ENCODE data around the gene DMC1. TPM values are rescaled to one million over a fixed set of nuclear protein-coding genes. Genes with fewer than 3 reads are reported as not detected.
"Not testable (repeated sequence)": the region's sequence is repeated elsewhere in the genome, so short reads cannot be mapped to it uniquely, and the experiment has no call there.

The DMC1 gene
- total and polyA plus RNA-seq, 8 donors = 1.6 to 5.8 (median 4.1) TPM

DNA sequence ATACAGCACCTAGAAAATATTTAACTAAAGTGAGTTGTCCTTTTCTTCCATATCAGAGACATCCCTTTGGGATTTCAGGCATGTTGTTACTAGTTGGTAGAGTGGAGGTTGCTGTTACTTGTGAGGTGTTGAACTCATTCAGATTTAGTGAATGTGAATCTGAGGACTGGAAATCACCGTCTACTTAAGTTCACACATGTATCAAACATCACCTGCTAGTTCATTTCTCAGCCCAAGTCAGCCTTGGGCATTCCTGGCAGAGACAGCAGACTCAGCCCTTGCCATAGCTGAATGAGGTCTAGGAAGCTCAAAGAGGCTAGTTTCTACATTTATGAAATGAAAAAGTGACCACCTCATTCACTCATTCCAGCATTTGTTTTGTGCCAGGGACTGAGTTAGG, 92.4 kb downstream of the DMC1 start:
- TF ChIP-seq, protein P1, sequence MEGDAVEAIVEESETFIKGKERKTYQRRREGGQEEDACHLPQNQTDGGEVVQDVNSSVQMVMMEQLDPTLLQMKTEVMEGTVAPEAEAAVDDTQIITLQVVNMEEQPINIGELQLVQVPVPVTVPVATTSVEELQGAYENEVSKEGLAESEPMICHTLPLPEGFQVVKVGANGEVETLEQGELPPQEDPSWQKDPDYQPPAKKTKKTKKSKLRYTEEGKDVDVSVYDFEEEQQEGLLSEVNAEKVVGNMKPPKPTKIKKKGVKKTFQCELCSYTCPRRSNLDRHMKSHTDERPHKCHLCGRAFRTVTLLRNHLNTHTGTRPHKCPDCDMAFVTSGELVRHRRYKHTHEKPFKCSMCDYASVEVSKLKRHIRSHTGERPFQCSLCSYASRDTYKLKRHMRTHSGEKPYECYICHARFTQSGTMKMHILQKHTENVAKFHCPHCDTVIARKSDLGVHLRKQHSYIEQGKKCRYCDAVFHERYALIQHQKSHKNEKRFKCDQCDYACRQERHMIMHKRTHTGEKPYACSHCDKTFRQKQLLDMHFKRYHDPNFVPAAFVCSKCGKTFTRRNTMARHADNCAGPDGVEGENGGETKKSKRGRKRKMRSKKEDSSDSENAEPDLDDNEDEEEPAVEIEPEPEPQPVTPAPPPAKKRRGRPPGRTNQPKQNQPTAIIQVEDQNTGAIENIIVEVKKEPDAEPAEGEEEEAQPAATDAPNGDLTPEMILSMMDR (IDR thresholded peaks at IDR 0.05) = no peak
- Histone ChIP-seq H3K36me3 (peaks cover 0 to 39% of the 10 kb centered on the region in 2 donors), H3K9me3 (no peaks in the 10 kb centered on the region), H3K4me3 (no peak overlapping the region), H3K27me3 (no peaks in the 10 kb centered on the region), H3K4me1 (no peaks in the 10 kb centered on the region), H3K27ac (no peak overlapping the region)
- ATAC-seq (no peak), DNase-seq (no peak)
- intact Hi-C loops (cut with DNase I) = no loop called here

GRCh38 chr22:38474003-38474607, 95.9 kb downstream of the DMC1 start:
- TF ChIP-seq, protein P1 (IDR thresholded peaks at IDR 0.05) = no peak
- Histone ChIP-seq H3K27me3 (peaks cover 0 to under 1% of the 10 kb centered on the region in 2 donors), H3K27ac (no peak overlapping the region), H3K4me3 (no peak overlapping the region), H3K36me3 (peaks cover 0 to 4% of the 10 kb centered on the region in 2 donors), H3K4me1 (peaks cover under 1 to 1% of the 10 kb centered on the region in 2 donors), H3K9me3 (no peaks in the 10 kb centered on the region)
- ATAC-seq = no peak
- no peak for DNase-seq
- intact Hi-C loops (cut with DNase I) = no loop called here

GRCh38 chr22:38471237-38471636, 98.7 kb downstream of the DMC1 start:
- H3K27me3 ChIP-seq = peaks cover 0 to 29% of the 10 kb centered on the region in 2 donors
- peaks cover 7 to 21% of the 10 kb centered on the region in 2 donors for H3K4me1 ChIP-seq
- peak in 1 of 4 donors; percentile 55 for DNase-seq
- H3K4me3 ChIP-seq = no peak overlapping the region
- no peaks in the 10 kb centered on the region for H3K36me3 ChIP-seq
- intact Hi-C loops (cut with DNase I) = no loop called here
- ATAC-seq = no peak
- H3K27ac ChIP-seq = no peak overlapping the region
- TF ChIP-seq, protein P1 (IDR thresholded peaks at IDR 0.05) = no peak
- no peaks in the 10 kb centered on the region for H3K9me3 ChIP-seq

DNA sequence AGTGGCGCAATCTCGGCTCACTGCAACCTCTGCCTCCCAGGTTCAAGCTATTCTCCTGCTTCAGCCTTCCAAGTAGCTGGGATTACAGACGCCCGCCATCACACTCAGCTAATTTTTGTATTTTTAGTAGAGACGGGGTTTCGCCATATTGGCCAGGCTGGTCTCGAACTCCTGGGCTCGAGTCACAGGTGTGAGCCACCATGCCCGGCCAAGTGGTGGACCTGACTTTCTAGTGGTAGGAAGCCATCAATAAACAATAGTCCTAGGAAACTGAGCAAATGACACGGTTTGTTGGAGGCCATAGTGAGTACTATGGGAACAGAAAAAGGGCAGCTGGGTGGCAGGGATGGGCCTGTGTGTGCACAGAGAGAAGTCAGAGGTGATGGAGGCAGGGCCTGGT, 99.8 kb downstream of the DMC1 start:
- H3K4me1 ChIP-seq = peaks cover 7 to 21% of the 10 kb centered on the region in 2 donors
- H3K27me3 ChIP-seq = peaks cover 0 to 40% of the 10 kb centered on the region in 2 donors
- H3K4me3 ChIP-seq; H3K36me3 ChIP-seq; H3K9me3 ChIP-seq; ATAC-seq; H3K27ac ChIP-seq; intact Hi-C loops (cut with DNase I): not testable (repeated sequence)
- peak in 1 of 4 donors; percentile 29 for DNase-seq

GRCh38 chr22:38469306-38469781, 100.6 kb downstream of the DMC1 start:
- no peak overlapping the region for H3K4me3 ChIP-seq
- peak in 1 of 4 donors; percentile 30 for DNase-seq
- intact Hi-C loops (cut with DNase I) = no loop called here
- peaks cover 7 to 21% of the 10 kb centered on the region in 2 donors for H3K4me1 ChIP-seq
- TF ChIP-seq, protein P1 (IDR thresholded peaks at IDR 0.05) = no peak
- no peaks in the 10 kb centered on the region for H3K36me3 ChIP-seq
- ATAC-seq = no peak
- H3K9me3 ChIP-seq = no peaks in the 10 kb centered on the region
- H3K27me3 ChIP-seq = peaks cover 0 to 47% of the 10 kb centered on the region in 2 donors
- no peak overlapping the region for H3K27ac ChIP-seq

Other genes with a start within 250 kb of the DMC1 start
- not detected for gene KCNJ4, start 115.0 kb downstream of the DMC1 start, total RNA-seq
- under 1 TPM in 2 of 6 donors, not detected in 4; 0.07 TPM for gene KCNJ4, start 115.0 kb downstream of the DMC1 start, polyA plus RNA-seq (ENCODE audit: insufficient read length in 6 of 6)
- gene KDELR3, start 102.1 kb downstream of the DMC1 start, total RNA-seq = 10 to 100 TPM; 25.9 to 53.8 TPM
- 1 to 10 TPM; 5.5 to 8.5 (median 7.5) TPM for gene KDELR3, start 102.1 kb downstream of the DMC1 start, polyA plus RNA-seq (ENCODE audit: insufficient read length in 6 of 6)
- 100 to 1,000 TPM; 384 to 410 TPM for gene DDX17, start 63.9 kb downstream of the DMC1 start, total RNA-seq
- gene DDX17, start 63.9 kb downstream of the DMC1 start, polyA plus RNA-seq (ENCODE audit: insufficient read length in 6 of 6) = 100 to 1,000 TPM; 751 to 895 (median 809) TPM
- gene FAM227A, start 86.2 kb upstream of the DMC1 start, total RNA-seq = 1 to 10 TPM; 1.5 to 3.1 TPM
- 1 to 10 TPM; 3.7 to 8.8 (median 6.2) TPM for gene FAM227A, start 86.2 kb upstream of the DMC1 start, polyA plus RNA-seq (ENCODE audit: insufficient read length in 6 of 6)
- gene CBY1, start 86.5 kb upstream of the DMC1 start, total RNA-seq = 10 to 100 TPM; 24.4 to 36.0 TPM
- 10 to 100 TPM; 45.3 to 56.6 (median 53.7) TPM for gene CBY1, start 86.5 kb upstream of the DMC1 start, polyA plus RNA-seq (ENCODE audit: insufficient read length in 6 of 6)
- gene TOMM22, start 111.8 kb upstream of the DMC1 start, total RNA-seq = 10 to 100 TPM; 54.3 to 67.0 TPM
- gene TOMM22, start 111.8 kb upstream of the DMC1 start, polyA plus RNA-seq (ENCODE audit: insufficient read length in 6 of 6) = 10 to 100 TPM; 72.5 to 91.3 (median 84.0) TPM
- gene JOSD1, start 130.8 kb upstream of the DMC1 start, total RNA-seq = 10 to 100 TPM; 55.6 to 57.3 TPM
- gene JOSD1, start 130.8 kb upstream of the DMC1 start, polyA plus RNA-seq (ENCODE audit: insufficient read length in 6 of 6) = 10 to 100 TPM; 46.2 to 55.4 (median 49.9) TPM
- gene GTPBP1, start 135.8 kb upstream of the DMC1 start, total RNA-seq = 10 to 100 TPM; 45.7 to 51.0 TPM
- 10 to 100 TPM; 42.3 to 48.9 (median 46.3) TPM for gene GTPBP1, start 135.8 kb upstream of the DMC1 start, polyA plus RNA-seq (ENCODE audit: insufficient read length in 6 of 6)
- gene SUN2, start 185.8 kb upstream of the DMC1 start, total RNA-seq = 100 to 1,000 TPM in 1 of 2 donors, 10 to 100 TPM in 1; 99.3 to 174 TPM
- 10 to 100 TPM; 58.1 to 74.5 (median 66.8) TPM for gene SUN2, start 185.8 kb upstream of the DMC1 start, polyA plus RNA-seq (ENCODE audit: insufficient read length in 6 of 6)
- gene DNAL4, start 224.0 kb upstream of the DMC1 start, total RNA-seq = 10 to 100 TPM; 16.3 to 21.5 TPM
- 10 to 100 TPM; 32.7 to 36.4 (median 34.9) TPM for gene DNAL4, start 224.0 kb upstream of the DMC1 start, polyA plus RNA-seq (ENCODE audit: insufficient read length in 6 of 6)